A204.1 (cell line): ENCODE results near the gene RPN2.

ENCODE experiments used
- FAIRE-seq: peaks from 2 replicates; lab custom pipeline; 2012; peaks lifted over from hg19 to GRCh38; lab: Jason Lieb, UNC

Gene RPN2

GRCh38 chr20:37218976-37219375 is 39.8 kb downstream of the RPN2 start:
- no peak for FAIRE-seq

DNA sequence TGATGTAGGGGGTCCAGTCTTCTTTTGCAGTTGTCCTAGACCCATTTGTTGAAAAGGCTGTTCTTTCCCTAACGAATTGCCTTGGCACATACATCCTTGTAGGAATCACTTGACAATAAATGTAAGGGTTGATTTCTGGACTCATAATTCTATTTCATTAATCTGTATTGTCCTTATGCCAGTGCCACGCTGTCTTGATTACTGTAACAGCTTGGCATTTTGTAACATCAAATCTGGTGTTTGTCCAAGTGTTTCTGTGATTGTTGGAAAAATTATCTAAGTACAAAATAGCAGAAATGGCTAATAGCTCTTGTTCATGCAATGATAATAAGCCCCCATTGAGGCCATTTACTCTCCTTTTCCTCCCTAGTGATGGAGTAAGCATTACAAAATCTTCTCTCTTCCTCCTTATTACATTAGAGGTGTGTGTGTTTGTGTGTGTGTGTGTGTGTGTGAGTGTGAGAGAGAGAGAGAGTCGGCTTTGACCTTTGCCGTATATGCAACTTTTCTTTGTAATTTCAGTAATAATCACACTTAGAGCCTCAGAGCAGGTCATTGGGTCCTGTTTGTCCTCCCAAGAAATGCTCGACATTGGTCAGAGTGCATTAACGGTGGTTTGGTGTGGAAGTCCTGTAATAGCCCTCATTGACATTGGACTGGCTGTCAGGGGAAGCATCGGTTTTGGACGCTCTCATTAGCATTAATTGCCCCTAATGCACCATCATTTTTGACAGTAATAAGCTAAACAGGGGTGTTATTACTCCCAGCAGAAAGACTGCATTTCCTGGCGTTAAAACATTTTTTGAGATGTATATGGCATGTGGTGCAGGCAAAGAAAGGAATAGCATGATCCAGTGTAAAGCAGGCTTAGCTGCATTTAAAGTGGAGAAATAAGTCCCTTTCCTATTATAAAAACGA is 40.9 kb downstream of the RPN2 start:
- FAIRE-seq = no peak

GRCh38 chr20:37220731-37221130 is 41.6 kb downstream of the RPN2 start:
- FAIRE-seq = no peak

DNA sequence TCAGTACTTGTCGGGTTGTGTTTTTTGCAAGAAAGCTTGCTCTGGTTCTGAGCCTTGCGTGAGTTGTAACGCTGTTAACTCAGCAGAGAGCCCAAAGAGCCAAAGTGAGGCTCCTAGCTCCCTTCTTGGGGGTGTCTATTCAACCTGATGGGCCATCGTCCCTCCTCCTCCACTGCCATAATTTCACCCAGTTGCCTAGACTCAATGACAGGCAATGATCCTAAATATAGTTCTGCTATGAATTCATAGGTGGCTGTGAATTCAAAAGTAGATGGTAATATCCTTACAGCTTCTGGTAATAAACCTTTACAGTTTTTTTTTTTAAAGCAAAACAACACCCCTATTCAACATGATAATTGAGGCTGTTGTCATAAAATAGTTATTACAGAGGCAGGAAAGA is 43.0 kb downstream of the RPN2 start:
- FAIRE-seq = no peak

DNA sequence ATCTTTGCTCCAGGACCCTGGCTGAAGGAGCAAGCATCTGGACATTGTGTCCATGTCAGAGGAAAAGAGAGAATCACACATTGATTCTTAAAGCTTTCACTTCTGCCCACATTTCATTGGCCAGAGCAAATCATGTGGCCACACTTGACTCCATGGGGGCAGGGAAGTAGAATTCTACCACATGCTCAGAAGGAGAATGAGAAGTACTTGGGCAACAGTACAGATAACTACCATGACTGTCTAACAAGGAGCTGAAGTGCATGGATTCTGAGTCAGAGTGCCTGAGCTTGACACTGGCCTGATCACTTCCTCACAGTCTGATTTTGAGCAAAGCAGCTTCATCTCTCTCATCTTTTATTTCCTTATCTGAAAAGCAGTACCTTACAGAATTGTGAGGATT is 43.9 kb downstream of the RPN2 start:
- no peak for FAIRE-seq

DNA sequence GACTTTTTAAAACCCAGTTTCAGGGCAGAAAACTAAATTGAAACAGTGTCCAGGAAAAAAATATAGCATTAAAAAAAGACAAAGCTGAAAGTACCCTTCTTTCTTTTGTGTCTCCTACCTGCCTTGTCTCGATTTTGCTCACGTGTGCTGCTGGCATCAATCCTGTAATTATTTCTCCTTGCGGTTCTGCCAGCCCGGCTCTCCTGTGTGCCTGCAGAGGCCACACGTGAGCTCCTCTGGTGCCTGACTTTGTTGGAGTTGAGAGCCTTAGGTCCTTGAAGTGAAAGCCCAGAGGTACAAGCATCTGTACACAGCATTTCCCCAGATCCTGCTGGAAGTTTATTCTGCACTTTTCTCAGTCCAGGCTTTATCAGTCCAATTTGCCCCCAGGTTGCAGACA is 46.0 kb downstream of the RPN2 start:
- FAIRE-seq = no peak

GRCh38 chr20:37226889-37227288 is 47.8 kb downstream of the RPN2 start:
- FAIRE-seq = no peak

DNA sequence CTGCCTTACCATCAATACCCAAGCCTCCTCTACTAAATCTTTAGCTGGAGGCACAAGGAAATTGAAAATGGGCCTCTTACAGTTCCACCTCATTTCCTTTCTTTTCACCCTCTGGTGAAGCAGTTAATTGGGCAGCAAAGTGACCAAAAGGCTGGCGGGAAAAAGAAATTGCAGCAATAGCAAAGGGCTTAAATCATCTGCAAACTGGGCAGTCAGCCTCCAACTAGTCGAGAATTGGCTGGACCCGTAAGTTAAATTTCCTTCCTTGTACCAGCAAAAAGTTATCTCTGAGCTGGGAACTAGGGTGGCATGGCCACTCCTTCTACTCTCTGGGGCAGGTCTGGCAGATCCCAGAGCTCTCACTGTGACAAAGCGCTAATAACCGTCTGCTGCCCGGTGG is 49.0 kb downstream of the RPN2 start:
- FAIRE-seq = no peak

- FAIRE-seq = no peak
Measured at GRCh38 chr20:37228656-37229055, 49.5 kb downstream of the RPN2 start.

DNA sequence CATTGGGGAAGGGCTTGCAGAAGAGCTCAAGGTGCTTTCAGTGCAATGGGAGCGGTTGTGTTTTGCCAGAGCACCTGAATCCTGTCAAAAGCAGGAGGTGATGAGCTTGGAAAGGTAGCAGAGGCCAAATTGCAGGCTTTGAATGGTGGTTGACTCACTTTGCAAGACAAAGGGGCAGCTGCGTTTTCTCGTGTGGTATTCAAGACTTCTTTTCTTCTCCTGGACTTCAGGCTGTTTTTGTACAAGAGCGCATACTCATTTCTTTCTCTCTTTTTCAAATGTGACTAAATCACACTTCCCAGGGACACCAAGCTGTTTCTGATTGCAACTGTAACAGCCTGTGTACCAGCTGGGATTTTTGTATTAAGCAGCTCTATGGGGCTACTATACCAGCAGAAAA is 50.2 kb downstream of the RPN2 start:
- no peak for FAIRE-seq

DNA sequence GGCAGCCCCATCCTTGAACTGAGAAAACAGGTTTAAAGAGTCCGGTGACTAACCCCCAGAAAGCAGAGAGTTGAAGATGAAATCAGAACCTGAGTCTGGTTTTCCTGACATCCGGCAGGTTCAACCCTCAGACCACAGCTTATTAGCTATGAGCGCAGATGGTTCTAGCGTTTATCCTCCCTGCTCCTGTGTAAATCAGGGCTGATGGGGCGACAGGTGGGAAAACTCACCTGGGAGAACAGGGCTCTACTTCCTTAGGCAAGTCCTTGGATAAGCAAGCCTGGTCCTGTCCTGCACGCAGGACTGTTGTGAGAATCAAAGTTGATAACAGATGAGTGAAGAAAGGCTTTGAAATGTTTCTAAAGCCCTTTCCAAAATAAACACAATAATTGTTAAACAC is 51.1 kb downstream of the RPN2 start:
- no peak for FAIRE-seq

DNA sequence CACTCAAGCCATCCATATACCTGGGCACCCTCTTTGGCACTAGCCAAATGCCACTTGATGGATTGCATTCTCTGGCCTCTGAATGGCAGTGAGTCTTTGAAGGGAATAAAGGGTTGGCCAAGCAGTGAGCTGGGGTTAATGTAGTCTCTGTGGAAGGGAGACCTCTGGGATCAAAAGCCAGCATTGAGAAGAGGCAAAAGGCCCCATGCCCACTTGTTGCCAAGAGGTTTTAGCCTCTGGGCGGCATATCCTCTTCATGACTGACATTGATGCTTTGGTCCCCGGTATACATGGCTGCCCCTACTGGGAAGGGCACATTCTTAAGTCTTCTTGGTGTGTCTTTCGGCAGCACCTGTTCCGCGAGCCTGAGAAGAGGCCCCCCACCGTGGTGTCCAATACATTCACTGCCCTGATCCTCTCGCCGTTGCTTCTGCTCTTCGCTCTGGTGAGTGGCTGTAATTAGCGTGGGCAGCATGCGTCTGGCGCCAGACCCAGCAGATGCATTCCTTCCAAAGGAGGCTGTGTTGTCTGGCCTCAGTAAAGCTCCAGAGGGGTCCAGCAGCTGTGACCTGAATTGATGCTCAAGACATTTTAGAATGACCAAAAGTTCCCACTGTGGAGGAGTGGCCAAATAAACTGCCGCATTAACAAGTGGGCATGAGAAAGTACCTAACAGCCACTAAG is 53.0 kb downstream of the RPN2 start:
- FAIRE-seq = no peak

DNA sequence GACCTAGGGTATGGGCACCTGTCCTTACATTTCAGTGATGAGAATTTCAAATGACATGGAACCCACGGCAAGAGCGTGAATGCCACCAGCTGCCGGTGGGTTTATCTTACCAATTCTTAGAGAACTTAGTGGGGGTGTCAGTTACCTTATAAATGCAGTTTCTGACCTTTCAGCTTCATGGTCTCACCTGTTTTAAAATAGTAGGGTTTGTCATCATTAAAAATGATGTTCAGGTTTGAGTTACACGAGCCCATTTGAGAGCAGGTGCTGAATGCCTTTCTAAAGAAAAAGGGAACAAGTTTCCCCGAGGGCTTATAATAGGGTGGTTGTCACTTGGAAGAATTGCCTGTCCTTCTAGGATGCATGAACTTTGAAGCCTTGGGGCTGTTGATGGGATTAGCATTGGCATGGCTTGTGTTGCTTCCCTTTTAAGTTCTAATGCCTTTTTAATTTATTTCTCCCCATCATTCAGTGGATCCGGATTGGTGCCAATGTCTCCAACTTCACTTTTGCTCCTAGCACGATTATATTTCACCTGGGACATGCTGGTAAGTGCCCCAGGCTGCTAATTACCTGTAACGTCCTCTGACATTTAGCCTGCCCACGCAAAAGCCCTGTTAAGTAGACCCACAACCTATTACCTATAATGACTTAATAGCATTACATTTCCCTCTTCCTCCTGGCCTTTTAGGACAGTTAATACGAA is 54.6 kb downstream of the RPN2 start:
- no peak for FAIRE-seq

- no peak for FAIRE-seq
Measured at GRCh38 chr20:37234254-37234581, 55.1 kb downstream of the RPN2 start.

DNA sequence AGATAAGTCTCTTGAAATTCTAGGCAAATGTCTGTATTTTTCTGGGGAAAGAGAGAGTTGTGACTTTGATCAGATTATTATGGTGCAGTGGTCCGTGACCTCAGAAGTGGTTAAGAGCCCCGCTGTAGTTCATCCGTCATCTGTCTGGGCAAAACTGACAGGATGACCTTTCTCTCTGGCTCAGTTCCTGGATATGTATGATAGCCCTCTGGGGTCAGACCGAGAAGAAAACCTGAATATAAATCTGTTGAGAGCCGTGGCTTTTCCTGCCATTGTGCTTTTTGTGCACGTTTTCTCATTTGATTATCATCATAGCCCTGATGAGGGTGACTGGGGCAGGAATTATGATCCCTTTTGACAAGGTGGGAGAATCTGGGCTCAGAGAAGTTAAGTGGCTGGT is 55.9 kb downstream of the RPN2 start:
- FAIRE-seq = no peak

- no peak for FAIRE-seq
Measured at GRCh38 chr20:37236462-37236861, 57.3 kb downstream of the RPN2 start.

- FAIRE-seq = no peak
Measured at GRCh38 chr20:37237656-37238055, 58.5 kb downstream of the RPN2 start.

DNA sequence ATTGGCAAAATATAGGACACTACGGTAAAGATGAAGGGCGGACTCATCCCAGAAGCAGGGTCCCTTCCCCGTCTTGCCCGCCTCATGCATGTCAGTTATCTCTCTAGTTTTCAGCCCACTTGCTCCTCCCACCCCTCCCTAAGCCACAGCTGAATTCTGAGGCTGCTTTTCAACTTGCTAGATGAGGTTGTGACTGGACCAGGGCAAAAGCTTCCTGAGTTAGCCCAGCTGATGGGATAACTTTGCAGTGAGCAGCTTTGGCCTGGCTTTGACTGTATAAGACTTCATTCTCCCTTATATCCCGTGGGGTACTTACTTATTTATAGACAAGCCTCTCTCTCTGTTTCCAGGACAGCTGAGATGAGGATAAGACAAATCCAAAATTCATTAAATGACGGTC is 59.3 kb downstream of the RPN2 start:
- no peak for FAIRE-seq

GRCh38 chr20:37238935-37239451 is 59.9 kb downstream of the RPN2 start:
- FAIRE-seq = no peak

DNA sequence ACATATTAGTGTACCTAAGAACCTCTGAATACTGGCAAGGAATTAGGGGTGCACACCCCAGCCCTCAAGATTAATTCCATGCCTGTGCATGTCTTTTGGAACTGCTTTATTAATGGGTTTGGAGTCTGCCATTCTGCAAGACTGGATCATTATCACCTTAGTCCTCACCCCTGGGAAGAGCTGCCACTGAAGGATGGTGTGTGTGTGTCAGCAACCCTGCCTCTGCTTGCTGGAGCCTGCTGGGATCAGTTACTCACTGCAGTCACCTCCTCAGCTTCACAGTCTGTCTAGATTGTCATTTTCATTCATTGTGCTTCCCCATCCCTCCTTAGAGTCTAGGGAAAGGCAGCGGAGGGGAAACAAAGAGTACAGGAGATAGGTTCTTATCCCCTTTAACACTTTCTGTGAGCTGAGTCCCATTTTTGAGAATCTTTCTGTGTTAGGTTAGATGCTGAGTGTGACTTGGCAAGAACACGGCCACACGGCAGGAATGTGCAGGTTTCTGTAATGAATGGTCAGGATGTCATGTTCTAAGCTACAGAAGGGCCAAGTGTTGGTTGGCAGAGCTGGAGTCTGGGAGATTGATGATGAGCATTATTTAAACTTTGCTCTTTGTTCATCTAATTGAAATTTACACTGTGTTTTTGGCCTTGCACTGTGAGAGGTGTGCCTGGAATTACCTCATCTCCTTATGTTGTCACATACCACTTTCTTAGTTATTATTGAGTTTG is 61.4 kb downstream of the RPN2 start:
- no peak for FAIRE-seq

DNA sequence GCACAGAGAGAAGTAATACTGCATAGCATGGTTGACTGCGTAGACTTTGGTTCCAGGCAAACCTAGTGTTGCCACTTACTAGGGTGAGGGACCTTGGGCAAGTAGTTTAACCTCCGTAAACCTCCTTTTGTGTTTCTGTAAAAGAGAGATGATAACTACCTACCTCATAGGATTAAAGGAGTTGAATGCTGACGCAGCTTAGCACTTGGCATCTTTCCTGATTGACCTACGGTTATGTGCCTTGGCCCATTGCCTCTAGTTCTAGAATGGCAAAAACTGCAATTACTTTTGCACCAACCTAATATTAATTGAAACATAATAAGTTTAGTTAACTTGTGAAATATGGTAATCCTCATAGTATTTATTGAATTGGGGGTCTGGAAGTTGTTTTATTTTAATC is 63.4 kb downstream of the RPN2 start:
- FAIRE-seq = no peak
